Measurements from ENCODE around the gene TTLL11.

TTLL11 gene

DNA sequence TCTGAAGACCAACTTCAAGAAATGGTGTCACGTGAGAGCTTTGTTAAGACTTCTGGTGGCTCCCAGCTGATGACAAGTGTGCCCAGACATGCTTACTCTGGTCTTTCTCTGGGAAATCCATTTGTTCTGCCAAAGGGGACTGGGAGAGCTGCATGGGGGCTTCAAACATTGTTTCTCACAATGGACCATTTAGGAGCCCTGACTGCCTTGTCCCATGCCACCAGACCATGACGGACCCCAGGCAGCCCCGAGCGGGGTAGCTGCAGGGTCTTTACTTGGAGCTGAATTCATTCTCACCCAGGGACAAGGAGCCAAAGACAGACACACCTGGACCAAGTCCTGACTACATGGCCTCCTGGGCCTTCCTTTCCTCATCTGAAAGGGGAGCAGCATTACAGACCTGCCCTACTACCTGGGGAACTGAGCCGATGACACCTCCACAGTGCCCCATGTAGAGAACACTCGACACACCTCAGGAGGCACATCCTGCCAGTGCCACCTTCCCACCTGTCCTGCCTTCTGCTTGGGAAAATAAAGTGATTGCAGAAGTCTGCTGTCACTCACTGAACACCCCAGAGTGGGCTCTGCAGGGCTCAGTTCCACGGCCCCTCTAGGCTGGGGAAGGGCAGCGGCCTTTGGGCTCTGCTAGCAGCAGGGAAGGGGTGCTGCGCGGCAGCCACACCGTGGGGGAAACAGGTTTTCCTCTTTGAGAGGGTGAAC, 272.7 kb downstream of the TTLL11 start:
- Mint-ChIP-seq H3K4me1 (peaks cover 9% of the 10 kb centered on the region), H3K9me3 (no peaks in the 10 kb centered on the region), H3K27ac (no peak overlapping the region), H3K36me3 (no peaks in the 10 kb centered on the region), H3K27me3 (peaks cover 28% of the 10 kb centered on the region), H3K4me3 (no peak overlapping the region)
- ATAC-seq = no peak

DNA sequence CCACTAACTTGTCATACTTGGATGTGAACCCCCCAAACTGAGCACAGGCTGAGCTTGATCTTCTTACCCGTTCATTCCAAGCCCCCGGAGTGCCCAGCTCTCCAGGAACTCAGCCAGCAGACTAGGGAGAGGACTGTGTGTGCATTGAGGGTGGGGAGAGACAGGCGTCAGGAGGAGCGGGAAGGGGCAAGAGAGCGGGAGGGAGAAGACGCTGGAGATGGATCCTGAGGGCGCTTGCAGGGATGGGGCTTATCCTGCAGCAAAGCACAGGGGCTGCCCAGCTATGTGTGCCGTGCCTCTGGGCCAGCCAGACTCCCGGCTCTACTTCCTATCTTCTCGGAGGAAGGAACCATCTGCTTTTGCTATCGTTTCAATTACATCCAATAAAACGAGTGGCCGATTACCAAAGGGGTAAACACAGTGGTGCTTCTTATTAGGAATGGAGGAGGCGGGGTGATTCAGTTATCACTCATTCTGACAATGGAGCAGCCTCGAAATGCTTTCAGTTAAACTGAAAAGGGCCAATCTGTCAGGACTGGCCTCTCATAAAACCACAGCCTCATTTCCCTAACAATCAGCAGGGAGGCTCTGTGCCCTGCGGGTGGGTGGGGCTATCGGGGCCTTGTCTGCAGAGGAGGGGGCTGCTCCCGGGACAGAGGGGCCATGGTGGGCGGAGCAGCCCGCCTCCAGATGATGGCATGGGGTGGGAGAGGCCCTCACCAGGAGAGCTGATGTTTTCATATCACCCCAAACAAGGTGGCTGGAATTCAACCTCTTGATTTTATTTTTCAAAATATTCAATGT, 273.5 kb downstream of the TTLL11 start:
- peaks cover 9% of the 10 kb centered on the region for H3K4me1 Mint-ChIP-seq
- H3K27me3 Mint-ChIP-seq = peaks cover 28% of the 10 kb centered on the region
- no peaks in the 10 kb centered on the region for H3K9me3 Mint-ChIP-seq
- no peak overlapping the region for H3K4me3 Mint-ChIP-seq
- no peak for ATAC-seq
- H3K27ac Mint-ChIP-seq = no peak overlapping the region
- no peaks in the 10 kb centered on the region for H3K36me3 Mint-ChIP-seq

DNA sequence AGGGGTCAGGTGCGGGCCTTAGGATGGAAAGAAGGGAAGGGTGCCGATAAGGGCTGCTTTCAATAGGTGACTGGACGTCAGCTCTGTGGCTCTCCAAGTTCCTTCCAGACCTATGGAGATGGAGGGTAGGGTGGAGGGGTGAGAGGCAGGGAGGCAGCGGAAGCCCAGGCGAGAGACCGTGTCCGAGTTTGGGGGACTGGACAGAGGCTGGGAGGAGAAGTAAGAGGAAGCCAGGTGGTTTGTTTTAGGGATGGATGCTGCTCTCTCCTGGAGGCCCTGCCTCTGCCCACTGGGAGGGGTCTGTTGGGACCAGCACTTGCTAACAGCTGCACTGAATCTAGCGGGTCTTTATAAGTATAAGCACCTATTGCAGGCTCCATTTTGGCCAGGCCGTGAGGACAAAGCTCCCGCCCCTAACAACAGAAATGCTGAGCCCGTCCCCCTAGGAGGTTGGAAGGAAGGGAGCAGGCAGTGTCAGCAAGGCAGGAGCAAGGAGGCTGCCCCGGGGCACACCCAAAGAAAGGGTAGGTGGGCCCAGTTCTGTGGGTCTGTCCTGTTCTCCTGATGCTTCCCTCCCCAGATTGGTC, 274.2 kb downstream of the TTLL11 start:
- no peak for ATAC-seq
- no peak overlapping the region for H3K4me3 Mint-ChIP-seq
- H3K9me3 Mint-ChIP-seq = no peaks in the 10 kb centered on the region
- H3K27me3 Mint-ChIP-seq = peaks cover 28% of the 10 kb centered on the region
- H3K36me3 Mint-ChIP-seq = no peaks in the 10 kb centered on the region
- H3K4me1 Mint-ChIP-seq = peaks cover 9% of the 10 kb centered on the region
- H3K27ac Mint-ChIP-seq = no peak overlapping the region

DNA sequence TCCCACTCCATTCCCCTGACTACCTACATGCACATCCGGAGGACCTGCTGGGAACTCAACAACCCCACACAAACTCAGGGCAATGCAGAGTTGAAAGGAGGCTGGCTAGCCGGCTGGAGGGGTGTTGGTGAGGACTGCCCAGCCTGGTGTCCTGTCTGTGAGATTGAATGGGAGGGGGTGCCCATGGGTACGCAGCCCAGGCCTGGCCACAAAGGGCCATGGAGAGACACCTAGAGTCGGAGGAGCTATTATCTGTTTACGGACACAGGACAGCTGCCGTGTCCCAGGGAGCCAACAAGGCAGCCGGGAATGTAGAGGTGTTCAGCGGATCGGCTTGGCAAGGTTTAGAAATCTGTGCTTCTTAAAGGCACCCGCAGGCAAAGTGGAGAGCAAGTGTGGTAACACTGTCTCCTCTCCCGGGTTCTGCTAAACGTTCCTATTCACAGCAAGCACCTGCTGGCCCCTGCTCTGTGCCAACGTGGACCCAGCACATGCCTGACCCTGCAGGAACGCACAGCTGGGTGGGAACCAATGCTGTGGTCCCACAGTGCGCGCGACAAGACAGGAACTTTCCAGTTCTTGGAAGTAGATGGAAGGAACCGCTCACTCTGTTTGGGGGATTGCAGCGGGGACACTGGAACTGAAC, 275.0 kb downstream of the TTLL11 start:
- peaks cover 9% of the 10 kb centered on the region for H3K4me1 Mint-ChIP-seq
- H3K36me3 Mint-ChIP-seq = no peaks in the 10 kb centered on the region
- ATAC-seq = no peak
- H3K27ac Mint-ChIP-seq = no peak overlapping the region
- H3K27me3 Mint-ChIP-seq = peaks cover 28% of the 10 kb centered on the region
- no peak overlapping the region for H3K4me3 Mint-ChIP-seq
- H3K9me3 Mint-ChIP-seq = no peaks in the 10 kb centered on the region

DNA sequence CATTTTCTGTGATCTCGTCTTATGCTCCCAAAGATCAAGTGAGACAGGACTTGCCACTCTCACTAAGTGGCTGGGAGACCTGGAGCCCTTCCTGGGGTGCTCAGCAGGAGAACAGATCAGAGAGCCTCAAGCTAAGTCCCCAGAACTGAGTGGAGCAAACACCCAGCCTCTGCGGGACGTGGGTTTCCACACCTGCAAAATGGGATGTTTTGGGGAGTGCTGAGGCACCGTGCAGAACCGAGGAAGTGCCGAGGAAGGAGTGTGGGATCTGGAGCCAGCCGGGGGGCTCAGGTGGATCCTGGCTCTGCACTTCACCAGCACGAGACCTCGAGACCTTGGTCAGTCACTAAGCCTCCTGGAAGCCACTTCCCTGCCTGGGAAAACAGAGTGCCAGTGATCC, 275.6 kb downstream of the TTLL11 start:
- H3K4me1 Mint-ChIP-seq = peaks cover 9% of the 10 kb centered on the region
- no peak overlapping the region for H3K27ac Mint-ChIP-seq
- H3K4me3 Mint-ChIP-seq = no peak overlapping the region
- no peak for ATAC-seq
- peaks cover 28% of the 10 kb centered on the region for H3K27me3 Mint-ChIP-seq
- no peaks in the 10 kb centered on the region for H3K36me3 Mint-ChIP-seq
- no peaks in the 10 kb centered on the region for H3K9me3 Mint-ChIP-seq

DNA sequence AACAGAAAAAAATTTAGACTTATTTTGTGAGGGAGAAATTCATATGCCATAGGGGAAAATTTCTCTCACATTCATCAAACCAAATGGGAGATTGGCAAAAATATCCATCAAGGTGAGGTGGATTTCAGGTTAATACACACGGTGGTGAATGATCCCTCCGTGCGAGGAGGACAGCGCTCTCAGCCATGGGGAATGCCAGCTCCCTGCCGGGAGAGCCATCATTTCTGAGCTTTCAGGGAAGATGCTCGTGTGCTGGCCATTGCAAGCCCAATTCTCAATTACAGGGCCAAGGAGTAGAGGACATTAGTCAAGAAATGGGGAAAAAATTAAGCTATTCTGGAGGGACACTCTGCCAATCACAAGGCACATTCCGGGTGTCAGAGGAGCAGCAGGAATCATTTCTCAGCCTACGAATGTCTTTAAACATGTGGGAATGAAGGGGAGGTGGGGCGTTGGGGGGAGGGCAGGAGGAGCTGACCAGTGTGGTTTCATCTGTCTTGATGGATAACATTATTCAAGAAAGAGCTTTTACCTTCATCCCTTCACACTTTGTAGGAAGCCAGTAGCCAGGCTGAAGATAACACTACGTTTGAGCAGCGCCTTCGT, 276.2 kb downstream of the TTLL11 start:
- H3K4me3 Mint-ChIP-seq = no peak overlapping the region
- H3K36me3 Mint-ChIP-seq = no peaks in the 10 kb centered on the region
- no peaks in the 10 kb centered on the region for H3K9me3 Mint-ChIP-seq
- H3K4me1 Mint-ChIP-seq = peaks cover 9% of the 10 kb centered on the region
- no peak for ATAC-seq
- no peak overlapping the region for H3K27ac Mint-ChIP-seq
- H3K27me3 Mint-ChIP-seq = peaks cover 28% of the 10 kb centered on the region

DNA sequence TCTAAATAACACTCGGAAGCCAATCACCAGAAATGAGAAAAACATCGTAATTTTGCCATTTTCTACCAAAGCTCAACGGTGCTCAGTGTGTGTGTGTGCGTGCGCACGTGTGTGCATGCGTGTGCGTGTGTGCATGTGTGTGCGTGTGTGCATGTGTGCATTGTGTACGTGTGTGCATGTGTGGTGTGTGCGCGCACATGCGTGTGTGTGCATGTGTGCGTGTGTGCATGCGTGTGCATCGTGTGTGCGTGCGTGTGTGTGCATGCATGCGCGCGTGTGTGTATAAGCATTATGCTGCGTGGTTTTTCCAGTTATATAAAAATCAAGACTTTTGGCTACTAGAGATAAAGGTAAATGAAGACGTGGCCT, 276.7 kb downstream of the TTLL11 start:
- Mint-ChIP-seq H3K27me3 (peaks cover 24% of the 10 kb centered on the region), H3K36me3 (no peaks in the 10 kb centered on the region), H3K27ac (no peak overlapping the region), H3K9me3 (no peaks in the 10 kb centered on the region), H3K4me3 (no peak overlapping the region), H3K4me1 (peaks cover 9% of the 10 kb centered on the region)
- ATAC-seq = no peak

DNA sequence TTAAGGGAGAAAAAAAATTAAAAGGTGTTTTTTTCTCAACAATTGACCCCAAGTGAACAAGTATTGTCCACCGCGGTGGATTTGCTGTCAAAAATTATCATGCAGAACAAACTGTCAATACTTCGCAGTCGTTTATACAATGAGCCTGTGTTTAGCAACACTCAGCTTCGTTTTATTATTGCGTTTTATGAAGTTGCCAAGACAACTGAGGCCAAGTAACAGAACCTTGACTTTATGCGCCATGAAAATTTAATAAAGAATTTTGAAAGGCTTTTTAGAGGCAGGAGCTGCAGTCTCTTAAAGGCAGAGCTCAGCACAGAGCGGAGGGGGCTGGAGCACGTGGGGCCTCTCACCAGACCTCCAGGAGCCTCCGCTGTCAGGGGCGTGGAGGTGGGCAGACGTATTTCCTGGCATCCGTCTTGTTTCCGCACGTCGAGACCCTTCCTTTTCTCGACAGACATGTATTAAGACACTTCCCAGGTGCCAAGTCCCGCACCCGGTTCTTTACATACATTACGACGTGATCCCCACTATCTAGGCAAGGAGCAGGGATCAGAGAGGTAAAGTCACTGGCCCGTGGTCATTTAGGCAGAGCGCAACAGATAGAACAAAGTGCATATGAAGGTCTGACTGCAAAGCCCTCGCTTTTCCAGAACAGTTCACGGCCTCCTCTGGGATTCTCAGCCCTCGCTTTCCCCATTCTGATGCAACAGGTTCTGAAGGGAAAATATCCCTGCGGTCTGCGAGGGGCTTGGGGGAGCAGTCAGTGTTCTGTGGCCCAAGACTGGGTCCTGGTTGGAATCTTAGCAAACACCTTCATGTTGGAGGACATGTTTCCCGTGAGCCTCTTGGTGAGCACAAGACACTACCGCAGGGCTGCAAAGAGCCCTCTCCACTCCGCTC, 277.3 kb downstream of the TTLL11 start:
- peaks cover 9% of the 10 kb centered on the region for H3K4me1 Mint-ChIP-seq
- H3K9me3 Mint-ChIP-seq = no peaks in the 10 kb centered on the region
- H3K27ac Mint-ChIP-seq = no peak overlapping the region
- peaks cover 18% of the 10 kb centered on the region for H3K27me3 Mint-ChIP-seq
- H3K4me3 Mint-ChIP-seq = no peak overlapping the region
- no peak for ATAC-seq
- H3K36me3 Mint-ChIP-seq = no peaks in the 10 kb centered on the region

DNA sequence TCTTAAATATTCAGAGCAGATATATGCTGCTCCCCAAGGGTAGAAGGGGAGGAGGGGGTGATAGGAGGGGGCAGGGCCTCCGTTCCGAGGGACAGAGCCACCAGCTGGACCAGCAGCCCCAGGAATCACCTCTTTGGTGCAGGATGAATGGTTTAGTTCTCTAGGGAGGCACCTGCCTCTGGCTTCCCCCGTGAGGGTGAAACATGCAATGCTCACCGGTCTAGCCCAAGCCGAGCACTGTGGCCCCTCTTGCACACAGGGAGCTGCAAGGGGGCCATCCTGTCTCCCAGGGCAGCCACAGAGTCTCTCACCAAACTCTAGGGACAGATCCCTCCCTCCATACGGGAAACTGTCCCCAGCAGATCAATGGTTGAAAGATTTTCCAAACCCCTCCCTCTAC, 278.0 kb downstream of the TTLL11 start:
- no peak overlapping the region for H3K27ac Mint-ChIP-seq
- no peaks in the 10 kb centered on the region for H3K36me3 Mint-ChIP-seq
- no peak overlapping the region for H3K4me3 Mint-ChIP-seq
- no peak for ATAC-seq
- H3K27me3 Mint-ChIP-seq = peaks cover 17% of the 10 kb centered on the region
- H3K9me3 Mint-ChIP-seq = no peaks in the 10 kb centered on the region
- H3K4me1 Mint-ChIP-seq = peaks cover 9% of the 10 kb centered on the region

DNA sequence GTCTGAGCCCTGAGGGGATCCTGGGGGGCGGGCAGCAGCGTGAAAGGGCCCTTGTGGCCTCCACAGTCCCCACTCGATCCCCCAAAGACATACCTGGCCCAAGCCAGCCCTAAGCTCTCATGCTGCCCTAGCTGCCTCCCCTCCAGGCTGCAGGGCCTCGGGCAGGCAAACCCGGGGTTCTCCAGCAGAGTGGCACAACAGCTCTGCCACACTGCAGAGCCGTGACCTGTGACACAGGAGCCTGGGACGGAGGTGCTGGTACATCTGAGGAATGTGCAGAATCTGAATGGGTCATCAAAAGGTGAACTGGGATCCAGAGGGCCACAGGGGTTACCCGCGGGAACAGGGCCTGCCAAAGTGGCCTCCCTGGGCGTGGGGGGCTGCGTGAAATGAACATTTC, 278.5 kb downstream of the TTLL11 start:
- H3K27ac Mint-ChIP-seq = no peak overlapping the region

DNA sequence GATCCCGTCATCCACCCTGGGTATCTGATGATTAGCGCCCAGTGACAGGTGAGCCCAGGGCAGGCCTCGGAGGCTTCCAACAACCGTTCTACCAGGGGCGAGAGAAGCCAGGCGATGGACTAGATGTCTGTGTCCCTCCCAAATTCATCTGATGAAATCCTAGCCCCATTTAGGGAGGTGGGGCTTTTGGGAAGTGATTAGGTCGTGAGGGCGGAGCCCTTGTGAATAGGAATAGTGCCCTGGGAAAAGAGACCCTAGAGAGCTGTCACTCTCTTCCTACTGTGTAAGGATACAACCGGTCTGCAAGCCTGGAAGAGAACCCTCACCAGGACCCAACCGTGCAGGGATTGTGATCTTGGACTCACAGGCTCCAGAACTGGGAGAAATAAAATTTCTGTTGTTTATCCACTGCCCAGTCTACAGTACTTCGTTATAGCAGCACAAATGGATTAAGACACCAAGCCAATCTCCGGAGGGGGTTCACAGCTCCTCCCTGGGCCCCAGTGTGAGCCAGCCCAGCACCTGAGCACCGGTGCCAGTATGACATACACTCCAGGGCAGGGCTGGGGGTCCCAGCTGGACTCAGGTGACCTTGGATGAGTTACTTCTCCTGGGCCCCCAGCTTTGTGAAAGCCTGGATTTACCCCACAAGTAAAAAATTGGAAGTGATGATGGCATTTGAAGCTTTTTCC, 279.4 kb downstream of the TTLL11 start:
- Mint-ChIP-seq H3K27me3 (peaks cover 8% of the 10 kb centered on the region), H3K27ac (no peak overlapping the region), H3K36me3 (no peaks in the 10 kb centered on the region), H3K4me3 (no peak overlapping the region), H3K9me3 (no peaks in the 10 kb centered on the region), H3K4me1 (no peaks in the 10 kb centered on the region)
- ATAC-seq = no peak

More for the DNA sequence above, 278.5 kb downstream of the TTLL11 start:
- no peaks in the 10 kb centered on the region for H3K36me3 Mint-ChIP-seq
- no peak for ATAC-seq
- no peaks in the 10 kb centered on the region for H3K9me3 Mint-ChIP-seq
- peaks cover 17% of the 10 kb centered on the region for H3K27me3 Mint-ChIP-seq
- H3K4me1 Mint-ChIP-seq = peaks cover 6% of the 10 kb centered on the region
- no peak overlapping the region for H3K4me3 Mint-ChIP-seq

DNA sequence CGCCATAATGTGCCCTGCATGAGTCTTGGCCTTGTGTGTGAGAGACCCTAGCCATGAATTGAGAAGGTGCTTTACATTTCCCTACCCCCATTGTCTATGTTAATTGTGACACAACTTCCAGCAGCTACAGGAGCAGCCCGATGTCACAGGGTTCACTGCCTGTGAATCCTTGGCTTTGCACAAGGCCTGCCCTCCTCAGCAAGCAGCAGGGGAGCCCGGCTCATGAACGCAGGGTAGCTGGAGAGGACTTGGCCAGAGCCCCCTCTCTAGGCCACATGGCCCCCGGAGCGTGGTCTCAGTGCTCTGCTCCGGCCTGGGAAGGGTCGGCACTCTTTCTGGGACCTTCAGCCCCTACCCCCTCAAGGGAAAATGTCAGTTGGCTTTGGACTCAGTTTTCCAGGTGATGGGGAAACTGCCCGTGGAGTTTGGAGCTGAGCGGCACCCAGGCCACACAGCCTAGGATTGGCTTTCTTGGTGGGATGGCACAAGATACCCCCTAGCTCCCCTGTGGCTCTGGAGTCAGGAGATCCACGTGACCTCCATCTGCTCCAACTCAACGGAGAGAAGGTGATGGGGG, 280.9 kb downstream of the TTLL11 start:
- Mint-ChIP-seq H3K27ac (no peak overlapping the region), H3K36me3 (no peaks in the 10 kb centered on the region), H3K9me3 (no peaks in the 10 kb centered on the region), H3K4me3 (no peak overlapping the region), H3K27me3 (no peaks in the 10 kb centered on the region), H3K4me1 (no peaks in the 10 kb centered on the region)
- no peak for ATAC-seq

DNA sequence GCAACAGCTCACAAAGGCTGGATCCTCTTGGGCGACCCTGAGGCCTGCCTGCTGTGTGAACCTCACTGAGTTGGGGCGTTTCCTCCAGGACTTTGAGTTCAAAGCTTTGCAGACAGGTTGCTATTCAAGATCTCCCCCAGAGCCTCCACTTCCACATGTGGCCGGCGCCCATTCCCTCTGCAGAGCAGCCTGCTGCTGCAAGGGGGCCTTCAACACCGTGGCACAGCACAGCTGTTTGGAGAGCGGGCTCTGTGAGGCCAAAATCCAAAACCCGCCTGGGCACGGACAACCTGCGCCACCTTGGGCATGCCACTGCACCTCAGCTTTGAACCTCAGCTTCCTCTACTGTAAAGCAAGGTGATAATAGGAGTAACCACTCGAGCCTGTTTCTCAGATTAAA, 281.4 kb downstream of the TTLL11 start:
- no peak for ATAC-seq
- no peak overlapping the region for H3K27ac Mint-ChIP-seq

DNA sequence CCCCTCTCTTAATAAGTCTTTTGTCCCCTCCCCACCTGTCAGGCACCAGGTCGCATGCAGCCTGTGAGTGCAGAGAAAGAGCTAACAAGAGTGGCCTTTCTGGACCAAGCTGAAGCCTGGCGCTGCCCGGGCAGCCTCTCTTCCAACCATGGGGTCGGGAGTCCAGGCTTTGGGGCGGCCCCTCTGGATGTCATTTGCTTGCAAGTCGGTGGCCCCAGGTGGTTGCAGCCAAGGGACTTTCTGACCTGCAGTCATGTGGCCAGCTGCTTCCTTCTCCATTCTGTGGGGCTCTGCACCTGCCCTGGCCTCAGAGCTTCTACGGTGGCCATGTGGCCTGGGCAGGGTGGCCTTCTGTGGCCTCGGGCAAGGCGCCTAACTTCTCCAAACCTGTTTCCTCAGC, 282.0 kb downstream of the TTLL11 start:
- Mint-ChIP-seq H3K4me3 (no peak overlapping the region), H3K36me3 (no peaks in the 10 kb centered on the region), H3K27ac (no peak overlapping the region), H3K9me3 (no peaks in the 10 kb centered on the region), H3K27me3 (no peaks in the 10 kb centered on the region), H3K4me1 (no peaks in the 10 kb centered on the region)
- ATAC-seq = no peak

More for the DNA sequence above, 281.4 kb downstream of the TTLL11 start:
- no peaks in the 10 kb centered on the region for H3K36me3 Mint-ChIP-seq
- no peaks in the 10 kb centered on the region for H3K4me1 Mint-ChIP-seq
- no peak overlapping the region for H3K4me3 Mint-ChIP-seq
- H3K9me3 Mint-ChIP-seq = no peaks in the 10 kb centered on the region
- no peaks in the 10 kb centered on the region for H3K27me3 Mint-ChIP-seq
